Measurements from ENCODE around the gene NRTN. TPM values are rescaled to one million over a fixed set of nuclear protein-coding genes. Genes with fewer than 3 reads are reported as not detected.
A peak's percentile ranks its signal among the peaks of the same experiment; 100 is the strongest.

The NRTN gene
- total RNA-seq, 4 donors from 2014 or later, result 12.9 to 53.0 (median 29.5) TPM

DNA sequence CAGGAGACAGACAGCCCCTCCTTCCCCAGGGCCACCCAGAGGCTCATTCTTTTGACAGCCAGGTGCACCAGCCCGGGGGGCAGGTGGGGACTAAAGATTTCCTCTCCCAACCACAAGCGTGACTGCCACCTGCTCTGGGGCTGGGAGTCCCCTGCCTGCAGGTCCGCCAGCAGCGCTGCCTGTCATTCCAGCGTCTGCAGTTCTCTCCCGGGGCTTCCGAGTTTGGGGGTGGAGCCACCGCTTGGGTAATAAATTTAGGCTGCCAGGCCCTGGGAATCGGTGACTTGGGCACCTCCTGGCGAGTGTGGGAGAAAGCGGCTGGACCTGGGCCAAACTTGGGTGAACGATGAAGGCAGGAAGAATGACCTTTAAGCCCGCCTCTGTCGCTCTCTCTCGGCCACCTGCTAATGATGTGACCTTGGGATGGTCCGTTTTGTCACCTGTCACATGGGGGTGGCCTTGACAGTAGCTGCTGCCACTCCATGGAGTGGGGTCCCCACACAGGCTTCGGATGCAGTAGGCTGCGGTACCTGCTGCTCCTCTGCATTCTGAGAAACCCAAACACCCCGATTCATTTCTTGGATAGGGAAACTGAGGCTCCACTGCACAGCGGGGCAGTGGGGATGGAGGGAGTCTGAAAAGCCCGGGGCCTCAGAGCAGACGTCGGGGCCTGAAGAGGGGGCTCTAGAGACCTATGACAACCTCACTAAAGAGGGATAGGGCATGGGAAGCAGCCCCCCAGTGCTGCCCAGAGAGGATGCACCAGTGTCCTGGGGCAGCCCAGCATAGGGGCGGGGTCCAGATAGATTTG lies 21.9 kb downstream of the NRTN start:
- TF ChIP-seq, protein P1, sequence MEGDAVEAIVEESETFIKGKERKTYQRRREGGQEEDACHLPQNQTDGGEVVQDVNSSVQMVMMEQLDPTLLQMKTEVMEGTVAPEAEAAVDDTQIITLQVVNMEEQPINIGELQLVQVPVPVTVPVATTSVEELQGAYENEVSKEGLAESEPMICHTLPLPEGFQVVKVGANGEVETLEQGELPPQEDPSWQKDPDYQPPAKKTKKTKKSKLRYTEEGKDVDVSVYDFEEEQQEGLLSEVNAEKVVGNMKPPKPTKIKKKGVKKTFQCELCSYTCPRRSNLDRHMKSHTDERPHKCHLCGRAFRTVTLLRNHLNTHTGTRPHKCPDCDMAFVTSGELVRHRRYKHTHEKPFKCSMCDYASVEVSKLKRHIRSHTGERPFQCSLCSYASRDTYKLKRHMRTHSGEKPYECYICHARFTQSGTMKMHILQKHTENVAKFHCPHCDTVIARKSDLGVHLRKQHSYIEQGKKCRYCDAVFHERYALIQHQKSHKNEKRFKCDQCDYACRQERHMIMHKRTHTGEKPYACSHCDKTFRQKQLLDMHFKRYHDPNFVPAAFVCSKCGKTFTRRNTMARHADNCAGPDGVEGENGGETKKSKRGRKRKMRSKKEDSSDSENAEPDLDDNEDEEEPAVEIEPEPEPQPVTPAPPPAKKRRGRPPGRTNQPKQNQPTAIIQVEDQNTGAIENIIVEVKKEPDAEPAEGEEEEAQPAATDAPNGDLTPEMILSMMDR (IDR thresholded peaks at IDR 0.05), result peak; percentile 17 to 40 (median 38)
- TF ChIP-seq POLR2A (IDR thresholded peaks at IDR 0.05; ENCODE audit: low read depth) (no peak), EP300 (IDR thresholded peaks at IDR 0.05) (no peak), POLR2AphosphoS5 (IDR thresholded peaks at IDR 0.05) (peak; percentile 25 to 44)
- H3K4me1 ChIP-seq, result peaks cover 27 to 58% (median 46%) of the 10 kb centered on the region in 4 donors

DNA sequence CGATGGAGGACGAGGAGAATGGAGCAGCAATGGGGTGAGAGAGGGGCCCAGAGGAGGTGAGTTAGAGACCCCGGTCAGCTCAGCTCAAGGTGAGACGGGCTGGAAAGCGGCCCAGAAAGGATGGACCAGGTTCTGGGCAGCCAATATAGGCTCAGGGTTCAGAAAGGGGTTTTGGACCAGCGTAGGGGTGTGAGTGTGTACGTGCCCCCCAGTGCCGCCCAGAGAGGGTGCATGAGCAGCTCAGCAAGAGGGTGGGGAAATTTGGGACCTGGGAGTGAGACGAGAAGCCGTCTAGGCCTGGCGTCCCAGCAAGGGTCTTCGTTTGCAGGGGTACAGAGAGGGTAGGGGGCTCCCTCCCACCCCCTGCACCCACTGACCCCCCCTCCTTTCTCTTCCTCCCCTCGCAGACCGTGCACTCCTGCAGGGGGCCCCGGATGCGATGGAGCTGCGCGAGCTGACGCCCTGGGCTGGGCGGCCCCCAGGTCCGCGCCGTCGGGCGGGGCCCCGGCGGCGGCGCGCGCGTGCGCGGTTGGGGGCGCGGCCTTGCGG lies 22.5 kb downstream of the NRTN start:
- H3K27me3 ChIP-seq, result peaks cover 0 to 39% (median 1%) of the 10 kb centered on the region in 4 donors
- H3K27ac ChIP-seq (replicated peaks in 1 of 4), result peak overlapping the region; percentile 89 to 95 (median 91)
- intact Hi-C loops (cut with DNase I), result loop anchor here (5.0 kb wide), 1 partner anchor 65 kb away; no protein-coding TSS in a partner anchor
- peaks cover 21 to 51% (median 39%) of the 10 kb centered on the region in 4 donors for H3K4me1 ChIP-seq
- TF ChIP-seq POLR2AphosphoS5 (IDR thresholded peaks at IDR 0.05) (no peak), EP300 (IDR thresholded peaks at IDR 0.05) (no peak), POLR2A (IDR thresholded peaks at IDR 0.05; ENCODE audit: low read depth) (no peak)
- TF ChIP-seq, protein P1 (IDR thresholded peaks at IDR 0.05), result no peak
- H3K36me3 ChIP-seq, result no peaks in the 10 kb centered on the region
- 46% methylated on average over 13 of the region's 37 CpGs for WGBS
- H3K4me3 ChIP-seq, result peak overlapping the region; percentile 52 to 68 (median 54)
- H3K9me3 ChIP-seq, result no peaks in the 10 kb centered on the region
- DNase-seq (ENCODE audit: extremely low spot score), result no peak

More for the DNA sequence above, 21.9 kb downstream of the NRTN start:
- DNase-seq (ENCODE audit: extremely low spot score), result no peak
- H3K36me3 ChIP-seq, result no peaks in the 10 kb centered on the region
- H3K27ac ChIP-seq (replicated peaks in 1 of 4), result peak overlapping the region; percentile 89 to 95 (median 91)
- H3K9me3 ChIP-seq, result no peaks in the 10 kb centered on the region
- H3K27me3 ChIP-seq, result peaks cover 0 to 39% (median 1%) of the 10 kb centered on the region in 4 donors
- WGBS, result 19% methylated on average over 23 of the region's 24 CpGs
- no peak overlapping the region for H3K4me3 ChIP-seq
- intact Hi-C loops (cut with DNase I), result loop anchor here (5.0 kb wide), 1 partner anchor 66 kb away; no protein-coding TSS in a partner anchor

DNA sequence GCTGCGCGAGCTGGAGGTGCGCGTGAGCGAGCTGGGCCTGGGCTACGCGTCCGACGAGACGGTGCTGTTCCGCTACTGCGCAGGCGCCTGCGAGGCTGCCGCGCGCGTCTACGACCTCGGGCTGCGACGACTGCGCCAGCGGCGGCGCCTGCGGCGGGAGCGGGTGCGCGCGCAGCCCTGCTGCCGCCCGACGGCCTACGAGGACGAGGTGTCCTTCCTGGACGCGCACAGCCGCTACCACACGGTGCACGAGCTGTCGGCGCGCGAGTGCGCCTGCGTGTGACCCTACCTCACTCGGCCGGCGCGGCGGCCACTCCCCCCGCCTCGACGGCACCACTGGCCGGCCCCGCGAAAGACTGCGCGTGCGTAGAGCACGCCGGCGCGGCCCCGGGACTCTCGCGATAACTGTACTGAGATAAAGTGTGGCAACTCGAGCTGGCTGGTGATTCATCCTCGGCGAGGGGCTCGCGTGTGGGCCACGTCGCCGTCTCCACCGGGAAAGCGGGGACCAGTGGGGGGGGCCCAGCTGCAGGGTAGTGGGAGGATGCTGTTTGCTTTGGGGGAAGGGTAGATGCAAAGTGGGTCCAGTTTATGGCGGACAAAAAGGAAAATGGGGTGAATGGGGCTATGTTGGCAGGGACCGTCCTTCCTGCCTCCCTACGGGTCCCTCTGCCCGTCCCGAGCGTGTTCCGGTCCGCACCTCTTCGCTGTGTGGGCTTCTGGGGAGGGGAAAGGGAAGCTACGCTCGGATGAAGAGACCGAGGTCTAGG lies 23.2 kb downstream of the NRTN start:
- intact Hi-C loops (cut with DNase I), result loop anchor here (5.0 kb wide), 1 partner anchor 64 kb away; no protein-coding TSS in a partner anchor

More for the DNA sequence above, 23.2 kb downstream of the NRTN start:
- DNase-seq (ENCODE audit: extremely low spot score), result peak; percentile 98
- Histone ChIP-seq H3K9me3 (no peaks in the 10 kb centered on the region), H3K27ac (replicated peaks in 1 of 4) (peak overlapping the region; percentile 89 to 95 (median 91)), H3K4me1 (peaks cover 21 to 45% (median 36%) of the 10 kb centered on the region in 4 donors), H3K4me3 (peak overlapping the region; percentile 52 to 68 (median 54)), H3K27me3 (peaks cover 0 to 39% (median 1%) of the 10 kb centered on the region in 4 donors), H3K36me3 (no peaks in the 10 kb centered on the region)
- TF ChIP-seq, protein P1 (IDR thresholded peaks at IDR 0.05), result peak in 1 of 3 experiments; percentile 4
- peak; percentile 92 to 99 for TF ChIP-seq POLR2AphosphoS5 (IDR thresholded peaks at IDR 0.05)
- TF ChIP-seq EP300 (IDR thresholded peaks at IDR 0.05), result no peak
- peak; percentile 69 for TF ChIP-seq POLR2A (IDR thresholded peaks at IDR 0.05; ENCODE audit: low read depth)
- WGBS, result 2% methylated on average over 16 of the region's 91 CpGs
